ENCODE results near the gene G6PC2. TPM values are rescaled to one million over a fixed set of nuclear protein-coding genes. Genes with fewer than 3 reads are reported as not detected.
"Not testable (repeated sequence)": the region's sequence is repeated elsewhere in the genome, so short reads cannot be mapped to it uniquely, and the experiment has no call there.

G6PC2 gene
- total RNA-seq, 1 donor from 2014 or later: not detected

DNA sequence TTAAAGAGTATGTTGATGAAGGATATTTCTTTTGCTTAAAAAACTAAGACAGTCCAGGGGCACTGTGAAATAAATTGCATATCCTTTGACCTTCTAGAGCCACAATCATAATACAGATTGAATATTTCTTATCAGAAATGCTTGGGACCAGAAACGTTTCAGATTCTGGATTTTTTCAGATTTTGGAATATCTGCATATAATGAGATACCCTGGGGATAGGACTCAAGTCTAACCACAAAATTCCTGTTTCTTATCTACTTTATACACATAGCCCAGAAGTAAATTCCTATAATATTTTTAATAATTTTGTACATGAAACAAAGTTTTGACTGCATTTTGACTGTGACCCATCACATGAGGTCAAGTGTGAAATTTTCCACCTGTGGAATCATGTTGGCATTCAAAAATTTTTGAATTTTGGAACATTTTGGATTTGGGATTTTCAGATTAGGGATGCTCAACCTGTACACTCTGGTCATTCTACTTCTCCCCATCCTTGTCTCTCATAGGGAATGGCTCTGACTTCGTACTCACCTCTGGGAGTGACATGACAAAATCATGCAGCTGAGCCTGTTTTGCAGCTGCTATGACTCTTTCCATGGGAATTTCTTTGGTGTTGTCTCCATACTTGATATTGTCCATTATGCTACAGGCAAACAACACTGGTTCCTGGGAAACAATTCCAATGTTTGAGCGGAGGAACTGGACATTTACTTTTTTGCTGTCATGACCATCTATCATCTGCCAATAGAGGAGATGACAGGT is 25.7 kb downstream of the G6PC2 start:
- Mint-ChIP-seq H3K27ac (no peak overlapping the region), H3K27me3 (peaks cover 10% of the 10 kb centered on the region), H3K36me3 (ENCODE audit: low read depth) (no peaks in the 10 kb centered on the region), H3K4me1 (peaks cover 17% of the 10 kb centered on the region), H3K9me3 (no peaks in the 10 kb centered on the region), H3K4me3 (no peak overlapping the region)
- intact Hi-C loops (cut with micrococcal nuclease): loop anchor here (10.0 kb wide), 1 partner anchor 212 kb away; no protein-coding TSS in a partner anchor
- DNase-seq (no peak), ATAC-seq (ENCODE audit: low read depth) (no peak)
- ChIA-PET CTCF (no interaction called here), POLR2A (no interaction called here)
- TF ChIP-seq, protein P1, sequence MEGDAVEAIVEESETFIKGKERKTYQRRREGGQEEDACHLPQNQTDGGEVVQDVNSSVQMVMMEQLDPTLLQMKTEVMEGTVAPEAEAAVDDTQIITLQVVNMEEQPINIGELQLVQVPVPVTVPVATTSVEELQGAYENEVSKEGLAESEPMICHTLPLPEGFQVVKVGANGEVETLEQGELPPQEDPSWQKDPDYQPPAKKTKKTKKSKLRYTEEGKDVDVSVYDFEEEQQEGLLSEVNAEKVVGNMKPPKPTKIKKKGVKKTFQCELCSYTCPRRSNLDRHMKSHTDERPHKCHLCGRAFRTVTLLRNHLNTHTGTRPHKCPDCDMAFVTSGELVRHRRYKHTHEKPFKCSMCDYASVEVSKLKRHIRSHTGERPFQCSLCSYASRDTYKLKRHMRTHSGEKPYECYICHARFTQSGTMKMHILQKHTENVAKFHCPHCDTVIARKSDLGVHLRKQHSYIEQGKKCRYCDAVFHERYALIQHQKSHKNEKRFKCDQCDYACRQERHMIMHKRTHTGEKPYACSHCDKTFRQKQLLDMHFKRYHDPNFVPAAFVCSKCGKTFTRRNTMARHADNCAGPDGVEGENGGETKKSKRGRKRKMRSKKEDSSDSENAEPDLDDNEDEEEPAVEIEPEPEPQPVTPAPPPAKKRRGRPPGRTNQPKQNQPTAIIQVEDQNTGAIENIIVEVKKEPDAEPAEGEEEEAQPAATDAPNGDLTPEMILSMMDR (IDR thresholded peaks at IDR 0.05): no peak

DNA sequence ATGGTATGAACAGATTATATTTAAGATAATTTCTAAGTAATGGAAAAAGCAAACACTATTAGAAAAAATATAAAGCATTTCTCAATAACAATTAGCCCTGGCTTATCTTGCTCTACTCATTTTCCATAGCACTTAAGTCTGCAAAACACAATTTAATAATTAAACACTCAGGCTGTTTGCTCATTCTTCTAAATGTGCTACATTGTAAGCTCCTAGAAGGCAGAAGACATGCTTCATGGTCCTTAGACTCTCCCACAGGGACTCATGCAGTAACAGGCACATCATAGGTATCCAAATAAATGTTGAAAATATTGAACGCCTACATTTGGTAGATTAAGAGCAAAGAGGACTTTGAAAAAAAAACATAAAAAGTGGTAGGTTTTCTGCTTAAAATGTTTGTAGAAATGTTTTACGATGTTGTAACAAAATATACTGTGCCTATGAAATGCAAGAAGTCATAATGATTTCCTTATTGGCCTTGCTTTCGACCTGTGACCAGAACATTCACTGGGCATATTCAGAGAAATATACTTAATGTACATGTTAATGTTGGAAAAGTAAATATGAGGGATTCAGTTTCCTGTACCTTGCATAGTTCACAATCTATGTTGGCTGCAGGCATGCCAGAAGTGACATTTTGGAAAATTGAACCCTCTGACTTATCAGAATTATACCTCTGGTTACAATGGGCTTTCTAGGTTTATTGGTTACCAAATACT is 27.2 kb downstream of the G6PC2 start:
- TF ChIP-seq, protein P1 (IDR thresholded peaks at IDR 0.05): no peak
- no peaks in the 10 kb centered on the region for H3K36me3 Mint-ChIP-seq (ENCODE audit: low read depth)
- peaks cover 17% of the 10 kb centered on the region for H3K4me1 Mint-ChIP-seq
- POLR2A ChIA-PET: no interaction called here
- H3K27me3 Mint-ChIP-seq: peaks cover 4% of the 10 kb centered on the region
- no peak for DNase-seq
- CTCF ChIA-PET: no interaction called here
- H3K27ac Mint-ChIP-seq: no peak overlapping the region
- intact Hi-C loops (cut with micrococcal nuclease): loop anchor here (10.0 kb wide), 1 partner anchor 213 kb away; no protein-coding TSS in a partner anchor
- no peak overlapping the region for H3K4me3 Mint-ChIP-seq
- no peaks in the 10 kb centered on the region for H3K9me3 Mint-ChIP-seq
- no peak for ATAC-seq (ENCODE audit: low read depth)

DNA sequence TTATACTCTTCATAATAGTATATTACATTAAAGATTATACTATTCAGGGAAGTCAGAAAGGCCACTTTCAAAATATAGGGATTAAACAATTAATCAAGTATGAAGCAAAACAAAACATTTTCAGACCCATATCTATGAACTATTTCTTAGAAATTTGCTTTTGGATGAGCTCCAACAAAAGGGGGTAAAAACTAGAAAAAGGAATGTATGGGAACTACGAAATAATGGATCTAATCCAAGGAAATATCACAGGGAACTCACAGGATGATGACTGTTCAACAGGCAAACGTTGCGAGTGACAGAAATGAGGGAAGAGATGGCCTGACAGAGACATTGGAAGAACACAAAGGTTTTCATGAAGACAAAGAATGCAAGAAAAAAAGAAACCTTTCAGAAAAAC is 27.9 kb downstream of the G6PC2 start:
- ATAC-seq (ENCODE audit: low read depth): no peak
- no peak for DNase-seq
- intact Hi-C loops (cut with micrococcal nuclease): loop anchor here (10.0 kb wide), 1 partner anchor 214 kb away; no protein-coding TSS in a partner anchor
- Mint-ChIP-seq H3K27ac (no peak overlapping the region), H3K27me3 (no peaks in the 10 kb centered on the region), H3K4me1 (peaks cover 17% of the 10 kb centered on the region), H3K9me3 (no peaks in the 10 kb centered on the region), H3K4me3 (no peak overlapping the region), H3K36me3 (ENCODE audit: low read depth) (no peaks in the 10 kb centered on the region)
- POLR2A ChIA-PET: no interaction called here
- CTCF ChIA-PET: no interaction called here
- TF ChIP-seq, protein P1 (IDR thresholded peaks at IDR 0.05): no peak

DNA sequence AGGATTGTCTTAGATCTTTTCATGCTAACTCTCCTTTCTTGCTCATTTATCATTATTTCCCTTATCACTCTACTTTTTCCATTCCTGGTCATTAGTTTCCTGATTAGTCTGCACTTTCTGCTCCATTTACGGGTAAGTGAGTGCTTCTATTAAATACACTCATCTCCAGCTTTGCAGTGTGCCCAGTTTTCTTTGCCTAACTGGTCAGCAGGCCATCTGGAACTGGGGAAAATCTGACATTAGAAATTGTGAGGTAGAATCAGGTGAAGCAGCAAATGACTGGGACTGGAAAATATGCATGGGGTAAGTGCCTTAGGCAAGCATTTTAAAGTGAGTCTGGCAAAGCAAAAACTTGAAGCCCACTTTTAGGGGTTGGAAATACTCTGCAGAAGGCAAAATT is 29.2 kb downstream of the G6PC2 start:
- CTCF ChIA-PET: no interaction called here
- POLR2A ChIA-PET: no interaction called here
- TF ChIP-seq, protein P1 (IDR thresholded peaks at IDR 0.05): no peak

DNA sequence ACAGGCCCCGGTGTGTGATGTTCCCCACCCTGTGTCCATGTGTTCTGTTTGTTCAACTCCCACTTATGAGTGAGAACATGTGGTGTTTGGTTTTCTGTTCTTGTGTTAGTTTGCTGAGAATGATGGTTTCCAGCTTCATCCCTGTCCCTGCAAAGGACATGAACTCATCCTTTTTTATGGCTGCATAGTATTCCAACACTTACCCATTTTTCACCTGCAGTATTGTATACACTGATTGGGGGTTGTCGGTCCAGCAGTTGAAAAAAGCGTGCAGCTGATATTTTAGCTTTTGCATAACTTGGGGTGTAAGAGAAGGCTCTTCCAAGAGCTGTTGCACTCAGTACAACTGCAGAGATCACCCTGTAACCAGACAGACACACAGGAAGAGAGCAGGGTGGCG is 31.1 kb downstream of the G6PC2 start:
- H3K36me3 Mint-ChIP-seq (ENCODE audit: low read depth); DNase-seq; H3K27me3 Mint-ChIP-seq; CTCF ChIA-PET; intact Hi-C loops (cut with micrococcal nuclease); H3K4me3 Mint-ChIP-seq; ATAC-seq (ENCODE audit: low read depth); H3K9me3 Mint-ChIP-seq; H3K27ac Mint-ChIP-seq; POLR2A ChIA-PET: not testable (repeated sequence)
- peaks cover 17% of the 10 kb centered on the region for H3K4me1 Mint-ChIP-seq

More for the DNA sequence above, 29.2 kb downstream of the G6PC2 start:
- DNase-seq (no peak), ATAC-seq (ENCODE audit: low read depth) (no peak)
- Mint-ChIP-seq H3K4me3 (no peak overlapping the region), H3K4me1 (peaks cover 17% of the 10 kb centered on the region), H3K27ac (no peak overlapping the region), H3K36me3 (ENCODE audit: low read depth) (no peaks in the 10 kb centered on the region), H3K27me3 (no peaks in the 10 kb centered on the region), H3K9me3 (no peaks in the 10 kb centered on the region)
- intact Hi-C loops (cut with micrococcal nuclease): no loop called here
